ENCODE data around the gene DOCK2.

DOCK2 gene

GRCh38 chr5:169735913-169736312 is 98.8 kb downstream of the DOCK2 start:
- Histone ChIP-seq H4K20me1 (ENCODE audit: insufficient read depth, low read length, poor library complexity, severe bottlenecking) (no peaks in the 10 kb centered on the region), H3K4me2 (ENCODE audit: low read depth, low read length, poor library complexity, severe bottlenecking) (no peak overlapping the region), H3K27me3 (ENCODE audit: insufficient read depth, low read length, poor library complexity, severe bottlenecking) (no peaks in the 10 kb centered on the region), H3K79me2 (ENCODE audit: insufficient read depth, low read length) (no peaks in the 10 kb centered on the region), H2AFZ (ENCODE audit: low read length) (no peak overlapping the region), H3K4me3 (ENCODE audit: low read length, poor library complexity, severe bottlenecking) (no peak overlapping the region), H3K9ac (ENCODE audit: low read depth, low read length, poor library complexity, severe bottlenecking) (no peak overlapping the region), H3F3A (ENCODE audit: low read depth) (no peaks in the 10 kb centered on the region), H3K36me3 (ENCODE audit: insufficient read depth, low read length) (peaks cover 33% of the 10 kb centered on the region), H3K4me1 (ENCODE audit: insufficient read depth, low read length, poor library complexity, severe bottlenecking) (peaks cover 5% of the 10 kb centered on the region), H3K9me2 (replicated peaks; ENCODE audit: low read depth, low read length) (no peaks in the 10 kb centered on the region), H3K9me3 (ENCODE audit: insufficient read depth, low read depth, low read length) (no peaks in the 10 kb centered on the region)
- no peak for TF ChIP-seq EZH2phosphoT487 (IDR thresholded peaks at IDR 0.05; ENCODE audit: borderline replicate concordance)
- no peak for TF ChIP-seq CTCF (conservative IDR thresholded peaks at IDR 0.05; ENCODE audit: low read length)

GRCh38 chr5:169736653-169737052 is 99.6 kb downstream of the DOCK2 start:
- Histone ChIP-seq H3K4me1 (ENCODE audit: insufficient read depth, low read length, poor library complexity, severe bottlenecking) (peaks cover 5% of the 10 kb centered on the region), H3K9ac (ENCODE audit: low read depth, low read length, poor library complexity, severe bottlenecking) (no peak overlapping the region), H3K79me2 (ENCODE audit: insufficient read depth, low read length) (no peaks in the 10 kb centered on the region), H4K20me1 (ENCODE audit: insufficient read depth, low read length, poor library complexity, severe bottlenecking) (no peaks in the 10 kb centered on the region), H3K4me3 (ENCODE audit: low read length, poor library complexity, severe bottlenecking) (no peak overlapping the region), H3K36me3 (ENCODE audit: insufficient read depth, low read length) (peaks cover 37% of the 10 kb centered on the region), H3K9me3 (ENCODE audit: insufficient read depth, low read depth, low read length) (no peaks in the 10 kb centered on the region), H2AFZ (ENCODE audit: low read length) (no peak overlapping the region), H3F3A (ENCODE audit: low read depth) (no peaks in the 10 kb centered on the region), H3K4me2 (ENCODE audit: low read depth, low read length, poor library complexity, severe bottlenecking) (no peak overlapping the region), H3K27me3 (ENCODE audit: insufficient read depth, low read length, poor library complexity, severe bottlenecking) (no peaks in the 10 kb centered on the region), H3K9me2 (replicated peaks; ENCODE audit: low read depth, low read length) (no peaks in the 10 kb centered on the region)
- TF ChIP-seq CTCF (conservative IDR thresholded peaks at IDR 0.05; ENCODE audit: low read length) (no peak), EZH2phosphoT487 (IDR thresholded peaks at IDR 0.05; ENCODE audit: borderline replicate concordance) (no peak)

GRCh38 chr5:169740435-169740834 is 103.4 kb downstream of the DOCK2 start:
- H3F3A ChIP-seq (ENCODE audit: low read depth): no peaks in the 10 kb centered on the region
- peaks cover 41% of the 10 kb centered on the region for H3K36me3 ChIP-seq (ENCODE audit: insufficient read depth, low read length)
- no peak overlapping the region for H3K9ac ChIP-seq (ENCODE audit: low read depth, low read length, poor library complexity, severe bottlenecking)
- TF ChIP-seq EZH2phosphoT487 (IDR thresholded peaks at IDR 0.05; ENCODE audit: borderline replicate concordance) (no peak), CTCF (conservative IDR thresholded peaks at IDR 0.05; ENCODE audit: low read length) (no peak)
- no peaks in the 10 kb centered on the region for H3K4me1 ChIP-seq (ENCODE audit: insufficient read depth, low read length, poor library complexity, severe bottlenecking)
- H2AFZ ChIP-seq (ENCODE audit: low read length): no peak overlapping the region
- H3K27me3 ChIP-seq (ENCODE audit: insufficient read depth, low read length, poor library complexity, severe bottlenecking): no peaks in the 10 kb centered on the region
- H4K20me1 ChIP-seq (ENCODE audit: insufficient read depth, low read length, poor library complexity, severe bottlenecking): no peaks in the 10 kb centered on the region
- no peaks in the 10 kb centered on the region for H3K9me2 ChIP-seq (replicated peaks; ENCODE audit: low read depth, low read length)
- H3K79me2 ChIP-seq (ENCODE audit: insufficient read depth, low read length): no peaks in the 10 kb centered on the region
- no peak overlapping the region for H3K4me3 ChIP-seq (ENCODE audit: low read length, poor library complexity, severe bottlenecking)
- H3K9me3 ChIP-seq (ENCODE audit: insufficient read depth, low read depth, low read length): no peaks in the 10 kb centered on the region
- H3K4me2 ChIP-seq (ENCODE audit: low read depth, low read length, poor library complexity, severe bottlenecking): no peak overlapping the region

All from Loucy (cell line).